NCI-H226 (cell line): ENCODE results near the gene XPO1.
"Not testable (repeated sequence)": the region's sequence is repeated elsewhere in the genome, so short reads cannot be mapped to it uniquely, and the experiment has no call there.

Experiments
- DNase-seq: peaks from one replicate; pipeline ENCODE4 v3.0.0-alpha.2; 2015

Gene XPO1

DNA sequence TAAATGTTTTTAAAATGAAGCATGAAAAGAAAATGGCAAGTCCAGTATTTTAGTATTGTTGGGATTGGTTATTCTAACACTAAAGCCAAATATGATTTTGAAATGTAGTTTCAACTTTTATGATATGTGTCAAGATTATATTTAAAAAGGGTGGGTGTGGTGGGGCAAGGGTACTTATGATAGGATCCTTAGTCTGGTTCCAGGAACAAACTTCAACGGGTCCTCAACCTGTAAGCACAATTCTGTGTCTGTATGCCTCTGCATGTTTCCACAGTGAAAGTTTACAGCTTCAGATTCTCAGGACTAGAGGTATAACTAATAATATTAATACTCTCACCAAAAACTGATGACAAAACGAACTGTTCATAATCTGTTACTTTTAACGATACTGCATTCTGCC lies 73.1 kb downstream of the XPO1 start:
- DNase-seq, result no peak

GRCh38 chr2:61463769-61464475 lies 74.2 kb downstream of the XPO1 start:
- DNase-seq, result no peak

DNA sequence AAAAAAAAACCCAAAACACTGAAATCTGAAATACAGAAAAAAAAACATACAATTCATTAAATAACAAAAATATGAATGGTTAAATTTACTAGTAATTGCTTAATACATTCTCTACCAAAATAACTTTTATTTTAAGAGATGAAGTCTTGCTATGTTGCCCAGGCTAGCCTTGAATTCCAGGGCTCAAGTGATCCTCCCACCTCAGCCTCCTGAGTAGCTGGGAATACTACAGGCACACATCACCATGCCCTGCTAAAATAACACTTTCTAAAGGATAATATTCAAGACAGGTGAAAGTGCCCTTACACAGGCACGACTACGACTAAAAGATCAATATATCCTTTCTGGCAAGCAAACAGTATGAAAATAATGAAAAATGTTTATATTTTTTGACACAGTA lies 76.8 kb downstream of the XPO1 start:
- DNase-seq, result no peak

- DNase-seq, result peak; percentile 46
These were observed 78.0 kb downstream of the XPO1 start for GRCh38 chr2:61460163-61460562.

- no peak for DNase-seq
These were observed 81.3 kb downstream of the XPO1 start for GRCh38 chr2:61456746-61457420.

- DNase-seq, result no peak
These were observed 81.9 kb downstream of the XPO1 start for GRCh38 chr2:61456070-61456745.

GRCh38 chr2:61454972-61455371 lies 83.2 kb downstream of the XPO1 start:
- not testable (repeated sequence) for DNase-seq

GRCh38 chr2:61454383-61454782 lies 83.8 kb downstream of the XPO1 start:
- DNase-seq, result no peak

- DNase-seq, result no peak
These were observed 85.8 kb downstream of the XPO1 start for GRCh38 chr2:61452392-61452791.

DNA sequence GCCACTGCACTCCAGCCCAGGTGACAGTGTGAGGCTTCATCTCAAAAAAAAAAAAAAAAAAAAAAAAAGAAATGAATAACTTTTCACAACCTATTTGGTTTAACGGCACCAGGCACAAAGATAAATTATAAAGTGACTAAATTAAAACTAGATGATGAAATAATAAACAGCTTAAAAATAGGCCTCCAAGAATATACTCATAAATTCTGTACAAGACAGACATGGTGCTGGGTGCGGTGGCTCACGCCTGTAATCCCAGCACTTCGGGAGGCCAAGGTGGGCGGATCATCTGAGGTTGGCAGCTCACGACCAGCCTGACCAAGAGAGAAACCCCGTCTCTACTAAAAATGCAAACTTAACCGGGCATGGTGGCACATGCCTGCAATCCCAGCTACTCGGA lies 87.0 kb downstream of the XPO1 start:
- DNase-seq, result no peak

DNA sequence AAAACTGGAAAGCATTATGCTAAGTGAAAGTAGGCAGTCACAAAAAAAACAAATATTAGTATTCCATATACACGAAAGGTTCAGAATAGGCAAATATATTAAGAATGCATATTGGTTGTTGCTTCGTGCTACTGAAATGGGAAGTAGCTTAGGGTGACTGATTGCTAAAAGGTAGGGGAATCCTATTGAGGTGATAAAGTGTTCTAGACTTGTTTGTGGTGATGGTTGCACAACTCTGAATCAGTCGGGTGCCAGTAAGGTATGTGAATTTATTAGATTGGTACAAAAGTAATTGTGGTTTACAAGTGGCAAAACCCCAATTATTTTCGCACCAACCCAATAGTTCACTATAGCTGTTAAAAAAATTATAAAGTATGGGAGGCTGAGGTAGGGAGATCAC lies 88.0 kb downstream of the XPO1 start:
- DNase-seq, result peak; percentile 61

- no peak for DNase-seq
These were observed 89.9 kb downstream of the XPO1 start for GRCh38 chr2:61448229-61448628.

DNA sequence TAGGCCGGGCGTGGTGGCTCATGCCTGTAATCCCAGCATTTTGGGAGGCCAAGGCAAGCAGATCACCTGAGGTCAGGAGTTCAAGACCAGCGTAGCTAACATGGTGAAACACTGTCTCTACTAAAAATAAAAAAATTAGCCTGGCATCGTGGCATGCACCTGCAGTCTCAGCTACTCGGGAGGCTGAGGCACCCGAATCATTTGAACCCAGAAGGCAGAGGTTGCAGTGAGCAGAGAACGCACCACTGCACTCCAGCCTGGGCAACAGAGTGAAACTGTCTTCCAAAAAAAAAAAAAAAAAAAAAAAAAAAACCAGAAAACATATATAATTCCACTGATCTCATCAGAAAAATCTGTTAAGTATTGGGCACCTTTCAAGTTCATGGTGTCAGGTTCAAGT lies 91.2 kb downstream of the XPO1 start:
- not testable (repeated sequence) for DNase-seq

DNA sequence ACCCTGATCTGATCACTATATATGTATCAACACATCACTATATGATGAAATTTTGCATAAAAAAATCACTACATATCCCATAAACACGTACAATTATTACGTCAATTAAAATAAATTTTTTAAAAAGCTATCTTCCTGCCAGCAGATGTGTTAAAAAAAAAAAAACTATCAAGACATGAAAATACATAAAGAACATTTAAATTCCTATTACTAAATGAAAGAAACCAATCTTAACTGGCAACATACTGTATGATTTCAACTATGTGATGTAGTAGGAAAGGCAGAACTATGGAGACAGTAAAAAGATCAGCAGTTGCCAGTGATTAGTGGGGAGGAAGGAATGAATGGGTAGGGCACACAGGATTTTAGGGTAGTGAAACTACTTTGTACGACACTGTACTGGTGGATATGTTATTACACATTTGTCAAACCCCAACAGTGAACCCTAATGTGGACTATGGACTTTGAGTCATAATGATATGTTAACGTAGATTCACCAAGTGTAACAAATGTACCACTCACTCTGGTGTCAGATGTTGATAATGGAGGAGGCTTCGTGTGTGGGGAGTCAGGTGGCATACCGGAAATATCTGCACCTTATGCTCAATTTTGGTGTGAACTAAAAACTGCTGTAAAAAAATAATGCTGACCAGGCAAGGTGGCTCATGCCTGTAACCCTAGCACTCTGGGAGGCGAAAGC lies 94.7 kb downstream of the XPO1 start:
- DNase-seq, result no peak

DNA sequence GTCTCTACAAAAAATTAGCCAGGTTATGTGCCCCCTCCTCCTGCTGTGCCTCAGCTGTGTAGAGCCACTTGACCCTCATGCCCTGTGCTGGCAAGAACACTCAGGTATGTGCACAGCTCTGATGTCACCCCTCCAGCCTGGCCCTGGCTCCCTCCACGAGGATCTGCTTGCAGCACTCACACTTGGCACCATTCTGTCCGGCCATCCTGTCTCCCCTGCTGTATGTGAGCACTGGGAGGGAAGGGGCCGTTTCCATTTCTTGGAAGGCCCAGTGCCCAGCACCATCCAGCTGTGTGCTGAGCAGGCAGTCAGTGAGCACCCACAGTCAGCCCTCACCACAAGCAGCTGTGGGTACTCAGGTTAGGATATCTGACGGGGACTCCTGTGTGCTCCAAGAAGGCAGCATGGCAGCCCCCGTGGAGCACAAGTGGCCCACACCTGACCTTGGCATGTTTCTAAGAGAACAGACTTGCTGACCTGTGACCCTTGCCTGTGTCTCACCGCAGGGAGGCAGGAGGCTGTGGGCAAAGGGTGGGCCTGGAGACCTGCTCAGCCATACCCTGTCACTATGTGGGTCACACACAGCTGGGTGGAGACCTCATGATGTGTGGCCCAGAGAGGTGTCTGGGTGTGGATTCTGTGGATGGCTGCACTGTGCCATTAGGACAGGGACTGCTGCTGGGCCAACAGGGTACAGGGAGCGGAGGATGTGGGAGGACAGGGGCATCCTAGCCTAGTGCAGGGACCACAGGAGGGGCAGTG lies 98.7 kb downstream of the XPO1 start:
- DNase-seq, result no peak

- DNase-seq, result no peak
These were observed 99.5 kb downstream of the XPO1 start for GRCh38 chr2:61438670-61439069.

DNA sequence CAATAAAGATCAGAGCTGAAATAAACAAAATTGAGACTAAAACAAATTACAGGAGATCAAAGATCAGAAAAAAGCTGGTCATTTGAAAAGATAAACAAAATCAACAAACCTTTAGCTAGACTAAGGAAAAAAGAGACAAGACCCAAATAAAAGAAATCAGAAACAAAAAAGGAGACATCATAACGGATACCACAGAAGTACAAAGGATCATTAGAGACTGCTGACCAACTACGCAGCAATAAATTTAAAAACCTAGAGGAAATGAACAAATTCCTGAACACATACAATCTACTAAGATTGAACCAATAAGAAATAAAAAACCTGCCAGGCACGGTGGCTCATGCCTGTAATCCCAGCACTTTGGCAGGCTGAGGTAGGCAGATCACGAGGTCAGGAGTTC lies 101.0 kb downstream of the XPO1 start:
- no peak for DNase-seq

DNA sequence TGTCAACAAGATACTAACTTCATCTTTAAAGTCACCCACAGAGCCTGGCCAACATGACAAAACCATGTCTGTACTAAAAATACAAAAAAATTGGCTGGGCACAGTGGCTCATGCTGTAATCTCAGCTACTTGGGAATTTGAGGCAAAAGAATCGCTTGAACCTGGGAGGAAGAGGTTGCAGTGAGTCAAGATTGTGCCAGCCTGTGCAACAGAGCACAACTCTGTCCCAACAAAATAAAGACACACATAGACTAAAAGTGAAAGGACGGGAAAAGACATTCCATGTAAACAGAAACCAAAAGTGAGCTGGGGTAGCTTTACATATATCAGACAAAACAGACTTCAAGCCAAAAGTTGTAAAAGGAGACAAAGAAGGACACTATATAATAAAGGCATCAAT lies 102.1 kb downstream of the XPO1 start:
- DNase-seq, result no peak

- DNase-seq, result no peak
These were observed 102.9 kb downstream of the XPO1 start for GRCh38 chr2:61435291-61435690.

GRCh38 chr2:61434314-61434713 lies 103.8 kb downstream of the XPO1 start:
- DNase-seq, result no peak

DNA sequence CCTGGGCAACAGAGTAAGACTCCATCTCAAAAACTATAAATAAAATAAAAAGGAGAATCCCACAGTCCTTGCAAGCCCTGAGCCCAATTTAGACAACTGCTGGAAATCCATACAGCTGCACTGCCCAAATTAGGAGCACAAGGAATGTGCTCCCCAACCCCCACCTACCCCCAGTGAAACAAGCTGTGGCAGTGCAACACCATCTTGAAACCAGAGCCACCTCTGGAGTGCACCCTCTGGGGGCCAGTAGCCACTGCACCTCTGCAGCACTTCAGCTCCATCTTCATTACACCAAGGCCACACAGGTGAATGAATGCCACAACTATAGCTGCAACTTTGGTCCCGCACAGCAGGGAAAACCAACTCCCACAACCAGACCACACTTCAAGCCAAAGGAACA lies 104.5 kb downstream of the XPO1 start:
- DNase-seq, result no peak

DNA sequence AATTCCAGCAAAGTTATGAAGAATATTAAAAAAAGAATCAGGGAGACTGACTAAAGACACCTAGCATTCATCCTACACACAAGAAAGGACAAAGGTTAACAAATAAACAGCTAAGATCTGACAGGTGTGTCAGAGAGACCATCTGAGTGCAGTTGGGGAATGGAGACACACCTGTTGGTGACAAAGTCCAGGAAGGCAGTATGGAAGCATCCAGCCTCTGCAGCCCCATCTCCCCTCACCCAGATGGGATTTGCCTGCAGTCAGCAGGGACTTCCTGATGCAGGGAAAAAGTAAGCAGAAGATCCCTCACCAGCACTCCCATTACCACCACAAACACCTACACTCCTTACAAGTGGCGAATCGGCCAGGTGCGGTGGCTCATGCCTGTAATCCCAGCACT lies 105.2 kb downstream of the XPO1 start:
- no peak for DNase-seq

DNA sequence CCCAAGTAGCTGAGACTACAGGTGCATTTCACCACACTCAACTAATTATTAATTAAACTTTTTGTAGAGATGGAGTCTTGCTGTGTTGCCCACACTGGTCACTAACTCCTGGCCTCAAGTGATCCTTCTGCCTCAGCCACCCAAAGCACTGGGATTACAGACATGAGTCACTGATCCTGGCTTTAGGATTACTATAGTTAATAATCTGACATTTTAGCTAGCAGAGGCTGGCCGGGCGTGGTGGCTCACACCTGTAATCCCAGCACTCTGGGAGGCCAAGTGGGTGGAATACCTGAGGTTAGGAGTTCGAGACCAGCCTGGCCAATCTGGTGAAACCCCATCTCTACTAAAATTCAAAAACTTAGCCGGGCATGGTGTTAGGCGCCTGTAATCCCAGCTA lies 106.8 kb downstream of the XPO1 start:
- no peak for DNase-seq
